Measurements from ENCODE around the gene C10orf67. TPM values are rescaled to one million over a fixed set of nuclear protein-coding genes. Genes with fewer than 3 reads are reported as not detected.

The C10orf67 gene
- total and polyA plus RNA-seq, 9 of the 15 experiments (the other 6 are each of a cell fraction or from before 2014, with no cell fraction given): not detected

DNA sequence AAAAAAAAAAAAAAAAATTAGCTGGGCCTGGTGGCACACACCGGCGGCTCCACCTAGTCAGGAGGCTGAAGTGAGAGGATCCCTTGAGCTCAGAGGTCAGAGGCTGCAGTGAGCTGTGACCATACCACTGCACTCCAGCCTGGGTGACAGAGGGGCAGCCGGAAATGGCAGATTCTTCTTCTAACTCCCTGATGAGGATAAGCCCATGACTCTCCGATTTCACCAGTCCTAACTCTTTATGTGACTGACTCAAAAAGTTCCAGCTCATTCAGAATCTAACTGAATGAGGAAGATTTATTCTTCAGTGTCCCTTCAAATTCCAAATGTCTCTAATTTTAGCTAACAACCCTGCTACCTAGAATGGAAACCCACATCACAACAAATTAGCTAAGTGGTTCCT is 4.2 kb downstream of the C10orf67 start (continued):
- TF ChIP-seq, protein P1, sequence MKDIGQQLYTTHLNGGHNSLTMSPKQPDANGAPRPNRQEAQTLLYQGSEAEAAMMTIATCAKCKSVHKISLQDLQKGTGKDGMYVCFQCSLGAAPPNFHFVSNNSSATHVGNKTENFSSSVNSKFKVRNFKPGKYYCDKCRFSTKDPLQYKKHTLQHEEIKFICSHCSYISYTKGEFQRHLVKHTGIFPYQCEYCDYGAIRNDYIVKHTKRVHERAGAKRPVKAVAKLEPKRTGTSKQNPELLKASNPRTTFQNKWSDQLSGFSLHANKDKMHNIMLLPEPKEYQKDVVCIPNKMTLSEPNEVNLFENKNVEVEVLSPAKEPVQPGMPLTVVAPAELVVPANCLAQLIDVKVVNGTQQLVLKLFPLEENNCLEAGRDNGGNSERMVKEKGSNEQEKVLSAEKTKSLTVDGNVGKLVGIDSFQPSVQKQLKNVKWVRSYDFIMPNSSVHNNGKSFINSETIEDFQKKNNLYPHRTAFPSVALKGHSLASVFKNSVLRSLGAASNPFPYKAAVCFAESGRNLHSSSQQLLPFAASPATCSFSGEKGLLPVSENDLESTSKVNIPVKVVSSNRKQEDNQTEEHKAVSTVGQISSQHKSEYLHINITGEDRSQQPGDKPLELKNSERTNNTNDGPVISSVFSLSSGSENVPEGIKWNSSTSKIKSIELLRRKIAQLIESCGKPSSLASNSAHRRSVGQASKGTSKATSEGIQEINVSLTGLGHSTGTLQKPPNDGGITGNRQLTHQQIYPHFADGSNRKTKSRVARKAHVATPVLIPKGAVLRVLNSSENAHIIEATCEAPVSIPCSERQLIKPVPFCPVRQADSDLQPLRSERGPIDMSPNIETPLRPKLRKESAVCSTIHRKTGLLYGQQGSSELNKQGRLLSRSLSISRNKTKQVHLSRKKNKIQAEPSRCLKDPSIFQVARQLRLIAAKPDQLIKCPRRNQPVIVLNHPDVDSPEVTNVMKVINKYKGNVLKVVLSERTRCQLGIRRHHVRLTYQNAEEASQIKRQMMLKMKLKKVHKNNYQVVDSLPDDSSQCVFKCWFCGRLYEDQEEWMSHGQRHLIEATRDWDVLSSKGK (CRISPR knock-in tag; IDR thresholded peaks at IDR 0.05): no peak
- TF ChIP-seq, protein P2, sequence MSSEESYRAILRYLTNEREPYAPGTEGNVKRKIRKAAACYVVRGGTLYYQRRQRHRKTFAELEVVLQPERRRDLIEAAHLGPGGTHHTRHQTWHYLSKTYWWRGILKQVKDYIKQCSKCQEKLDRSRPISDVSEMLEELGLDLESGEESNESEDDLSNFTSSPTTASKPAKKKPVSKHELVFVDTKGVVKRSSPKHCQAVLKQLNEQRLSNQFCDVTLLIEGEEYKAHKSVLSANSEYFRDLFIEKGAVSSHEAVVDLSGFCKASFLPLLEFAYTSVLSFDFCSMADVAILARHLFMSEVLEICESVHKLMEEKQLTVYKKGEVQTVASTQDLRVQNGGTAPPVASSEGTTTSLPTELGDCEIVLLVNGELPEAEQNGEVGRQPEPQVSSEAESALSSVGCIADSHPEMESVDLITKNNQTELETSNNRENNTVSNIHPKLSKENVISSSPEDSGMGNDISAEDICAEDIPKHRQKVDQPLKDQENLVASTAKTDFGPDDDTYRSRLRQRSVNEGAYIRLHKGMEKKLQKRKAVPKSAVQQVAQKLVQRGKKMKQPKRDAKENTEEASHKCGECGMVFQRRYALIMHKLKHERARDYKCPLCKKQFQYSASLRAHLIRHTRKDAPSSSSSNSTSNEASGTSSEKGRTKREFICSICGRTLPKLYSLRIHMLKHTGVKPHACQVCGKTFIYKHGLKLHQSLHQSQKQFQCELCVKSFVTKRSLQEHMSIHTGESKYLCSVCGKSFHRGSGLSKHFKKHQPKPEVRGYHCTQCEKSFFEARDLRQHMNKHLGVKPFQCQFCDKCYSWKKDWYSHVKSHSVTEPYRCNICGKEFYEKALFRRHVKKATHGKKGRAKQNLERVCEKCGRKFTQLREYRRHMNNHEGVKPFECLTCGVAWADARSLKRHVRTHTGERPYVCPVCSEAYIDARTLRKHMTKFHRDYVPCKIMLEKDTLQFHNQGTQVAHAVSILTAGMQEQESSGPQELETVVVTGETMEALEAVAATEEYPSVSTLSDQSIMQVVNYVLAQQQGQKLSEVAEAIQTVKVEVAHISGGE (CRISPR knock-in tag; IDR thresholded peaks at IDR 0.05): no peak
- TF ChIP-seq, protein P3, sequence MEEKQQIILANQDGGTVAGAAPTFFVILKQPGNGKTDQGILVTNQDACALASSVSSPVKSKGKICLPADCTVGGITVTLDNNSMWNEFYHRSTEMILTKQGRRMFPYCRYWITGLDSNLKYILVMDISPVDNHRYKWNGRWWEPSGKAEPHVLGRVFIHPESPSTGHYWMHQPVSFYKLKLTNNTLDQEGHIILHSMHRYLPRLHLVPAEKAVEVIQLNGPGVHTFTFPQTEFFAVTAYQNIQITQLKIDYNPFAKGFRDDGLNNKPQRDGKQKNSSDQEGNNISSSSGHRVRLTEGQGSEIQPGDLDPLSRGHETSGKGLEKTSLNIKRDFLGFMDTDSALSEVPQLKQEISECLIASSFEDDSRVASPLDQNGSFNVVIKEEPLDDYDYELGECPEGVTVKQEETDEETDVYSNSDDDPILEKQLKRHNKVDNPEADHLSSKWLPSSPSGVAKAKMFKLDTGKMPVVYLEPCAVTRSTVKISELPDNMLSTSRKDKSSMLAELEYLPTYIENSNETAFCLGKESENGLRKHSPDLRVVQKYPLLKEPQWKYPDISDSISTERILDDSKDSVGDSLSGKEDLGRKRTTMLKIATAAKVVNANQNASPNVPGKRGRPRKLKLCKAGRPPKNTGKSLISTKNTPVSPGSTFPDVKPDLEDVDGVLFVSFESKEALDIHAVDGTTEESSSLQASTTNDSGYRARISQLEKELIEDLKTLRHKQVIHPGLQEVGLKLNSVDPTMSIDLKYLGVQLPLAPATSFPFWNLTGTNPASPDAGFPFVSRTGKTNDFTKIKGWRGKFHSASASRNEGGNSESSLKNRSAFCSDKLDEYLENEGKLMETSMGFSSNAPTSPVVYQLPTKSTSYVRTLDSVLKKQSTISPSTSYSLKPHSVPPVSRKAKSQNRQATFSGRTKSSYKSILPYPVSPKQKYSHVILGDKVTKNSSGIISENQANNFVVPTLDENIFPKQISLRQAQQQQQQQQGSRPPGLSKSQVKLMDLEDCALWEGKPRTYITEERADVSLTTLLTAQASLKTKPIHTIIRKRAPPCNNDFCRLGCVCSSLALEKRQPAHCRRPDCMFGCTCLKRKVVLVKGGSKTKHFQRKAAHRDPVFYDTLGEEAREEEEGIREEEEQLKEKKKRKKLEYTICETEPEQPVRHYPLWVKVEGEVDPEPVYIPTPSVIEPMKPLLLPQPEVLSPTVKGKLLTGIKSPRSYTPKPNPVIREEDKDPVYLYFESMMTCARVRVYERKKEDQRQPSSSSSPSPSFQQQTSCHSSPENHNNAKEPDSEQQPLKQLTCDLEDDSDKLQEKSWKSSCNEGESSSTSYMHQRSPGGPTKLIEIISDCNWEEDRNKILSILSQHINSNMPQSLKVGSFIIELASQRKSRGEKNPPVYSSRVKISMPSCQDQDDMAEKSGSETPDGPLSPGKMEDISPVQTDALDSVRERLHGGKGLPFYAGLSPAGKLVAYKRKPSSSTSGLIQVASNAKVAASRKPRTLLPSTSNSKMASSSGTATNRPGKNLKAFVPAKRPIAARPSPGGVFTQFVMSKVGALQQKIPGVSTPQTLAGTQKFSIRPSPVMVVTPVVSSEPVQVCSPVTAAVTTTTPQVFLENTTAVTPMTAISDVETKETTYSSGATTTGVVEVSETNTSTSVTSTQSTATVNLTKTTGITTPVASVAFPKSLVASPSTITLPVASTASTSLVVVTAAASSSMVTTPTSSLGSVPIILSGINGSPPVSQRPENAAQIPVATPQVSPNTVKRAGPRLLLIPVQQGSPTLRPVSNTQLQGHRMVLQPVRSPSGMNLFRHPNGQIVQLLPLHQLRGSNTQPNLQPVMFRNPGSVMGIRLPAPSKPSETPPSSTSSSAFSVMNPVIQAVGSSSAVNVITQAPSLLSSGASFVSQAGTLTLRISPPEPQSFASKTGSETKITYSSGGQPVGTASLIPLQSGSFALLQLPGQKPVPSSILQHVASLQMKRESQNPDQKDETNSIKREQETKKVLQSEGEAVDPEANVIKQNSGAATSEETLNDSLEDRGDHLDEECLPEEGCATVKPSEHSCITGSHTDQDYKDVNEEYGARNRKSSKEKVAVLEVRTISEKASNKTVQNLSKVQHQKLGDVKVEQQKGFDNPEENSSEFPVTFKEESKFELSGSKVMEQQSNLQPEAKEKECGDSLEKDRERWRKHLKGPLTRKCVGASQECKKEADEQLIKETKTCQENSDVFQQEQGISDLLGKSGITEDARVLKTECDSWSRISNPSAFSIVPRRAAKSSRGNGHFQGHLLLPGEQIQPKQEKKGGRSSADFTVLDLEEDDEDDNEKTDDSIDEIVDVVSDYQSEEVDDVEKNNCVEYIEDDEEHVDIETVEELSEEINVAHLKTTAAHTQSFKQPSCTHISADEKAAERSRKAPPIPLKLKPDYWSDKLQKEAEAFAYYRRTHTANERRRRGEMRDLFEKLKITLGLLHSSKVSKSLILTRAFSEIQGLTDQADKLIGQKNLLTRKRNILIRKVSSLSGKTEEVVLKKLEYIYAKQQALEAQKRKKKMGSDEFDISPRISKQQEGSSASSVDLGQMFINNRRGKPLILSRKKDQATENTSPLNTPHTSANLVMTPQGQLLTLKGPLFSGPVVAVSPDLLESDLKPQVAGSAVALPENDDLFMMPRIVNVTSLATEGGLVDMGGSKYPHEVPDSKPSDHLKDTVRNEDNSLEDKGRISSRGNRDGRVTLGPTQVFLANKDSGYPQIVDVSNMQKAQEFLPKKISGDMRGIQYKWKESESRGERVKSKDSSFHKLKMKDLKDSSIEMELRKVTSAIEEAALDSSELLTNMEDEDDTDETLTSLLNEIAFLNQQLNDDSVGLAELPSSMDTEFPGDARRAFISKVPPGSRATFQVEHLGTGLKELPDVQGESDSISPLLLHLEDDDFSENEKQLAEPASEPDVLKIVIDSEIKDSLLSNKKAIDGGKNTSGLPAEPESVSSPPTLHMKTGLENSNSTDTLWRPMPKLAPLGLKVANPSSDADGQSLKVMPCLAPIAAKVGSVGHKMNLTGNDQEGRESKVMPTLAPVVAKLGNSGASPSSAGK (IDR thresholded peaks at IDR 0.05): no peak

Measured in K562 (cell line).